Stimulated activated CD4-positive, alpha-beta T cell treated with anti-CD3 and anti-CD28 coated beads, Interleukin-15, amount 100 ng/mL, for 1 hour (primary cell): ENCODE measurements around the gene CELSR2.
A peak's percentile ranks its signal among the peaks of the same experiment; 100 is the strongest.

ENCODE experiments used
- DNase-seq, 2 donors: peaks; one replicate each; pipeline ENCODE4 v3.0.0-alpha.2; 2020; ENCODE audit warnings: low read depth in 1 of 2, low spot score in 1 of 2

The CELSR2 gene

DNA sequence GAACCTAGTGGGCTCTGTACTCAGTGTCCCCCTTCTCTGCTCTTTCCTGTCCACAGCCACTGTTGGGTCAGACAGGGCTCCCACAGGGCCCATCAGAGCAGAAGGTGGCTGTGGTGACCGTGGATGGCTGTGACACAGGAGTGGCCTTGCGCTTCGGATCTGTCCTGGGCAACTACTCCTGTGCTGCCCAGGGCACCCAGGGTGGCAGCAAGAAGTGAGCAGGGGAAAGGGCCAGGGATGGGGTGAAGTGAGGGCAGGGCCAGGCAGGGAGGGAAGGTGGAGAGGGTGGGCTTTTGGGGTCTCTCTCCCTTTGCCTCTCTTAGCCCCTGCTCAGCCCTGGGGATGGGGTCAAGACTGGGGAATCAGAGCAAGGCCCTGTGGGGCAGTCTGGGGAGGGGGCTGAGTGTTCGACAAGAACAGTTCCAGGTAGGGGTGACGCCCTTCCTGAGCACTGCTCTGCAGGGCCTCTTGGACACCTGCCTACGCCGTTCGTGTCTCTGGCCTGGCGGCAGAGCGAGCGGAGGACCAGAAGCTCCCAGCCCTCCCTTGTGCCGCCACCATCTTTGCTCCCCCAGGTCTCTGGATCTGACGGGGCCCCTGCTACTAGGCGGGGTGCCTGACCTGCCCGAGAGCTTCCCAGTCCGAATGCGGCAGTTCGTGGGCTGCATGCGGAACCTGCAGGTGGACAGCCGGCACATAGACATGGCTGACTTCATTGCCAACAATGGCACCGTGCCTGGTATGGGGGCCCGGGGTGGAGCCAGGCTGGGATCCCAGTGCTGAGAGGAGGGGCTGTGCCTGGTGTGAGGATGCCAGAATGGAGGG lies 13.1 kb downstream of the CELSR2 start:
- no peak for DNase-seq

DNA sequence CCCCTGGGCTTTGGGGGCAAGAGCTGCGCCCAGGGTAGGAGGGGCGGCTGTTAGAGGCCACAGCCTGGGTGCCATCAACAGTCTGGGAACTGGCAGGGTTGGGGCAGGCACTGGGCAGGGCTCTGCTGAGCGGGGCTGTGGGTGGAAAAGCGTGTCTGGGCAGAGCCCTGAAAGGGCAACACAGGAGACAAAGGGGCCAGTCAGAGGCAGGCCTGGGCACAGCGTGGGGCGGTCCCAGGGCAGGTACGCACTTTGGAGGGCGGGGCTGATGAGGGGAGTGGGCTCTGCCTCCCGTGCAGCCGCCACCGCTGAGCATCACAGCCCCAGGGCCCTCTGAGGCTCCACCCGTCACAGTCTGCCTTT lies 13.9 kb downstream of the CELSR2 start:
- DNase-seq, result no peak

DNA sequence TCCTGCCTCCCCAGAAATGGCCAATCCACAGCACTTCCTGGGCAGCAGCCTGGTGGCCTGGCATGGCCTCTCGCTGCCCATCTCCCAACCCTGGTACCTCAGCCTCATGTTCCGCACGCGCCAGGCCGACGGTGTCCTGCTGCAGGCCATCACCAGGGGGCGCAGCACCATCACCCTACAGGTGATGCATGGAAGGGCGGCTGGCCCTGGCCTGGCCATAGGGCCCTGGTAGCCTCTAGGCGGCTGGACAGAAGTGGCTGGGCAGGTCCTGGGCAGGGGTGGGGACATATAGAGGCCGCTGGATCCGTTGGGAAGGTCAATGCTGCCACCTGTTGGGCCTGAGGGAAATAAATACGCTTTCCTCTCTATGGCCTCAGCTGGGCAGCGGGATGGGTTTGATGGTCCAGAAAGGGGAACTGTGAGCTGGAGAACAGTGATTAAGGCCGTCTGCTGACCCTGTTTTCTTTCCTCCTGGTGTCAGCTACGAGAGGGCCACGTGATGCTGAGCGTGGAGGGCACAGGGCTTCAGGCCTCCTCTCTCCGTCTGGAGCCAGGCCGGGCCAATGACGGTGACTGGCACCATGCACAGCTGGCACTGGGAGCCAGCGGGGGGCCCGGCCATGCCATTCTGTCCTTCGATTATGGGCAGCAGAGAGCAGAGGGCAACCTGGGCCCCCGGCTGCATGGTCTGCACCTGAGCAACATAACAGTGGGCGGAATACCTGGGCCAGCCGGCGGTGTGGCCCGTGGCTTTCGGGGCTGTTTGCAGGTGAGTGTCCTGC lies 14.4 kb downstream of the CELSR2 start:
- peak; percentile 53 to 77 for DNase-seq

DNA sequence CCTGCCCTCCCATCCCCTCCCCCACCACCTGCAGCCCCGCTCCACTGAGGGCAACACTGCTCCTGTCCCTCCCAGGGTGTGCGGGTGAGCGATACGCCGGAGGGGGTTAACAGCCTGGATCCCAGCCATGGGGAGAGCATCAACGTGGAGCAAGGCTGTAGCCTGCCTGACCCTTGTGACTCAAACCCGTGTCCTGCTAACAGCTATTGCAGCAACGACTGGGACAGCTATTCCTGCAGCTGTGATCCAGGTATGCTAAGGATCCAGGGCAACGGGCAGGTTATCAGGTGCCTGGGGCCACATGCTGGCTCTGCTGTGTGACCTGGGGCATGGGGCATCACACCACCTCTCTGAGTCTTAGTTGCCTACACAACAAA lies 15.0 kb downstream of the CELSR2 start:
- no peak for DNase-seq

DNA sequence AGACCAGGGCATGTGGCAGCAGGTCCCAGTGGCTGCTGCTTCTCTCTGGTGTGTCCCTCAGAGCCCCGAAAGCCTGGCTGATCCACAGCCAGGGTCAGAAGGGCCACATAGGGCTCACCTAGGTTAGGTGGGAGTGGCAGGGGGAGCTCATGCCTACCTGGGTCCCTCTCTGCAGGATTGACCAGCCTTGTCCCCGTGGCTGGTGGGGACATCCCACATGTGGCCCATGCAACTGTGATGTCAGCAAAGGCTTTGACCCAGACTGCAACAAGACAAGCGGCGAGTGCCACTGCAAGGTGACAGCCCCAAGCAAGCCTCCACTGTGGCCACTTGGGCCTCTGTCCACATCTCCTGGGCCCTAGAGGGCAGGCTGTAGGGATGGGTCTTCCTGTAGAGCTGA lies 15.7 kb downstream of the CELSR2 start:
- no peak for DNase-seq

DNA sequence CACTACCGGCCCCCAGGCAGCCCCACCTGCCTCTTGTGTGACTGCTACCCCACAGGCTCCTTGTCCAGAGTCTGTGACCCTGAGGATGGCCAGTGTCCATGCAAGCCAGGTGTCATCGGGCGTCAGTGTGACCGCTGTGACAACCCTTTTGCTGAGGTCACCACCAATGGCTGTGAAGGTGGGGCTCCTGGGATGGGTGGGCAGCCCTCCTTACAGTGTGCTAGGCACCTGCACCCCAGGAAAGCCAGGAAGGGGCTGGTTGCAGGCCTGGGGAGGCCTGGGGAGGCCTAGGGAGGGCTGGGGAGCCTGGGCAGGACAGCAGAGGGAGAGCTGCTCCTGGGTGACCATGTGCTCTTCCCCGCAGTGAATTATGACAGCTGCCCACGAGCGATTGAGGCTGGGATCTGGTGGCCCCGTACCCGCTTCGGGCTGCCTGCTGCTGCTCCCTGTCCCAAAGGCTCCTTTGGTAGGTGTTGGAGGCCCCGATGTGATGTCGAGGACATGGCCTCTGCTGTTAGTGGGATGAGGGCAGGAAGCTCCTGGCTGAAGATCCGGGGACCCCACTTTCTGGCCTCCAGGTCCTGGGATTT lies 16.5 kb downstream of the CELSR2 start:
- no peak for DNase-seq

DNA sequence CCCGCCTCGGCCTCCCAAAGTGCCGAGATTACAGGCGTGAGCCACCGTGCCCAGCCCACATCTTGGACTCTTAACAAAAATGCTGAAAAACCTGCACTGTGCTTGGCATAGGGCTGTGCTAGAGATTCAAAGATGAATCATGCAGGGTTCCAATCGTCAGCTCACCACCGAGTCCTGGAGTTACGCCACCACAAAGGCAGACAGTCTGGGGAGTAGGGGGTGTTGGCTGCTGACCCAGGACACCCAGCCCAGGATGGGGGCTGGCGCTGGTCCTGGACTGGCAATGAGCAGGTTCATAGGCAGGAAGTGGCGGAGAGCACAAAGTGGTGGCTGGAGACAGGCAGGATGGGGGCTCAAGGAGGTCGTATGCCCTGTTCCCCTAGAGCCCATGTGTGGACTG lies 17.6 kb downstream of the CELSR2 start:
- DNase-seq, result no peak

DNA sequence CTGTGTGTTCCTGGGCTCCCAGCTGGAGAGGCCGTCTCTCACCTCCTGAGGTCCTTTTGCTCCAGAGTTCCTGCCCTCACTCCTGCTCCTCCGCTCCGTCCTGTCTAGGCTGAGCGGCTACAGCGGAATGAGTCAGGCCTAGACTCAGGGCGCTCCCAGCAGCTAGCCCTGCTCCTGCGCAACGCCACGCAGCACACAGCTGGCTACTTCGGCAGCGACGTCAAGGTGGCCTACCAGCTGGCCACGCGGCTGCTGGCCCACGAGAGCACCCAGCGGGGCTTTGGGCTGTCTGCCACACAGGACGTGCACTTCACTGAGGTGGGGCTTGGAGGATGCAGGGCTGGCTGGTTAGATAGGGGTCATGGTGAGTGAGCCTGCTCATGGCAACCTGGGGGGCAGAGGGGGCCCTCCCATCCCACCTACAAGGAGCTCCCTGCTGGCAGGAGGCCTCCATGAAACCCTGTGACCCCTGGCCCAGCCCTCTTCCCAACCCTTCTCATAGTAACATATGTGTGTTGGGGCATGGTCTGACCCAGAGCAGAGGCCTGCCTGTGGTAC lies 18.5 kb downstream of the CELSR2 start:
- no peak for DNase-seq

DNA sequence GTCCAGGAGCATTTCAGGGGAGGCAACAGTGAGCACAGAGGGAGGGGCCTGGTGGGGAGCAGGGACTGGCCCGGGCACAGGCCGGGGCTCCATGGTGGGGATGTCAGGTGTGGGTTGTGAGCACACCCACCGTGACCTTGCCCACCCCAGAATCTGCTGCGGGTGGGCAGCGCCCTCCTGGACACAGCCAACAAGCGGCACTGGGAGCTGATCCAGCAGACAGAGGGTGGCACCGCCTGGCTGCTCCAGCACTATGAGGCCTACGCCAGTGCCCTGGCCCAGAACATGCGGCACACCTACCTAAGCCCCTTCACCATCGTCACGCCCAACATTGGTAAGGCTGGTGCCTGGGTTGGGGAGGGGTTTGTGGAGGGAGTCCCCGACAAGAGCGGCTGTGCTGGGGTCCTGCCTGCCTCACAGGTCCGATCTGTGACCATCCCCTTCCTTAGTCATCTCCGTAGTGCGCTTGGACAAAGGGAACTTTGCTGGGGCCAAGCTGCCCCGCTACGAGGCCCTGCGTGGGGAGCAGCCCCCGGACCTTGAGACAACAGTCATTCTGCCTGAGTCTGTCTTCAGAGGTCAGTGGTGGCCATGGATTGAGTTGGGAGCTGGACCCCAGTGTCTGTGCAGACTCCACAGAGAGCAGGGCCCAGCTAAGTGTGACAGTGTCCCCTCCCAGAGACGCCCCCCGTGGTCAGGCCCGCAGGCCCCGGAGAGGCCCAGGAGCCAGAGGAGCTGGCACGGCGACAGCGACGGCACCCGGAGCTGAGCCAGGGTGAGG lies 19.3 kb downstream of the CELSR2 start:
- no peak for DNase-seq

DNA sequence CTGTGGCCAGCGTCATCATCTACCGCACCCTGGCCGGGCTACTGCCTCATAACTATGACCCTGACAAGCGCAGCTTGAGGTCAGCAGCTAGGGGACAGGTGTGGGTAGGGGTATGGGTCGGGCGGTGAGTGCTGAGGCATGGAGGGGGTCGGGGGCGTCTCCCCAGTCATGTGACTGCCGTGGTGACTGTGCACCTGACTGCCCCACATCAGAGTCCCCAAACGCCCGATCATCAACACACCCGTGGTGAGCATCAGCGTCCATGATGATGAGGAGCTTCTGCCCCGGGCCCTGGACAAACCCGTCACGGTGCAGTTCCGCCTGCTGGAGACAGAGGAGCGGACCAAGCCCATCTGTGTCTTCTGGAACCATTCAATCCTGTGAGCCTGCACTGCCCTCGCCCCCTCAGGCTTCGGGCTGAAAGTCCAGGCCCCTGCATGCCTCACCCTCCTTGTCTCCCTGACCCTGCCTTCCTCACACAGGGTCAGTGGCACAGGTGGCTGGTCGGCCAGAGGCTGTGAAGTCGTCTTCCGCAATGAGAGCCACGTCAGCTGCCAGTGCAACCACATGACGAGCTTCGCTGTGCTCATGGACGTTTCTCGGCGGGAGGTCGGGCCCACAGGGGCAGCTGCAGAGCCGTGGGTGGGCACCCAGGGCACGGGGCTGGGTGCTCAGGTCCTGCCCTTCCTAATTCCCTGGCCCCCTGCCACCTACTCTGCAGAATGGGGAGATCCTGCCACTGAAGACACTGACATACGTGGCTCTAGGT lies 20.1 kb downstream of the CELSR2 start:
- no peak for DNase-seq

DNA sequence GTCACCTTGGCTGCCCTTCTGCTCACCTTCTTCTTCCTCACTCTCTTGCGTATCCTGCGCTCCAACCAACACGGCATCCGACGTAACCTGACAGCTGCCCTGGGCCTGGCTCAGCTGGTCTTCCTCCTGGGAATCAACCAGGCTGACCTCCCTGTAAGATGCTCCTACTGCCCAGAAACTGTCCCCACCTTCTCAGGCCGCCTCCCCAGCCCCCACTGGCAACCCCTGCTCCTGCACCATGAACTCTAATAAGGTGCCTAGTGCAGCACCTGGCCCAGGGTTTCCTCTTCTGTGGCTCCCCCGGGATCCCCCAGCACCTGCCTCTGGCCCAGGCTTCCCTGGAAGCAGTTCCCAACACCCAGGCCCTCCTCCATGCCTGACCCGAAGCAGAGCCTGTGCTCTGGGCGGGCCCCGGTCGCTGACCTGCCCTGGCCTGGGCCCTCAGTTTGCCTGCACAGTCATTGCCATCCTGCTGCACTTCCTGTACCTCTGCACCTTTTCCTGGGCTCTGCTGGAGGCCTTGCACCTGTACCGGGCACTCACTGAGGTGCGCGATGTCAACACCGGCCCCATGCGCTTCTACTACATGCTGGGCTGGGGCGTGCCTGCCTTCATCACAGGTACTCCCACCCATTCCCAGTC lies 20.8 kb downstream of the CELSR2 start:
- no peak for DNase-seq

DNA sequence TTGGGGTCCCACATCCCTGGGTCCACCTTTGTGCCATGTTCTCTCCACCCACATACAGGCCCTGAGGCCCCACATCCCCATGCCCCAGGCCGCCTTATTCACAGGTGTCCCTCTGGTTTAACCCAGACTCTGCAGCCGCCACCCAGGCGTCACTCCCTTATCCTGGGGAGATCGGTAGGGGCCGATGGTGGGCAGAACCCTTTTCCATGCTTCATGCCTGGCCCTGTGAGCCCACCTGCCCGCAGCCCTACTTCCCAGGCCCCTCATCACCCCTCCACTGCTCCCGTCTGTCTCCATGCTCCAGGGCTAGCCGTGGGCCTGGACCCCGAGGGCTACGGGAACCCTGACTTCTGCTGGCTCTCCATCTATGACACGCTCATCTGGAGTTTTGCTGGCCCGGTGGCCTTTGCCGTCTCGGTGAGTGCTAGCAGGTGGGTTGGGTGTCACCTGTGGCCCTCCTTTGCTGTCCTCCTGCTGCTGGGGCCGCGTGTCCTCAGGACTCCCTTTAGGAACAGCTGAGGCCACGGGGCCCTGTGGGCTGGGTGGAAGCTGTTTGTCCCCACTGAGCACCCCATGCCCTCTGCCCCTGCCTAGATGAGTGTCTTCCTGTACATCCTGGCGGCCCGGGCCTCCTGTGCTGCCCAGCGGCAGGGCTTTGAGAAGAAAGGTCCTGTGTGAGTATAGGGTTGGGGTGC lies 21.4 kb downstream of the CELSR2 start:
- no peak for DNase-seq

DNA sequence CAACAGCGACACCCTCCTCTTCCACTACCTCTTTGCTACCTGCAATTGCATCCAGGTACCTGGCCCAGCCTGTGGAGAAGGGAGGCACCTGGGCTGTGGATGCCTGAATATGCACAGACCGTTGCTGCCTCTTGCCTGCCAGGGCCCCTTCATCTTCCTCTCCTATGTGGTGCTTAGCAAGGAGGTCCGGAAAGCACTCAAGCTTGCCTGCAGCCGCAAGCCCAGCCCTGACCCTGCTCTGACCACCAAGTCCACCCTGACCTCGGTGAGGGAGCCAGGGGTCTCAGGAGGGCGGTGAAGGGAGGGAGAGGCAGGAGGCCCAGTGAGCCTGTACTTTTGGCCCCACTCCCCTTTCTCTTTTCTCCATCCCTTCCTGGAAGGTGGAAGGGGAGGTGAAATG lies 22.1 kb downstream of the CELSR2 start:
- DNase-seq, result no peak

DNA sequence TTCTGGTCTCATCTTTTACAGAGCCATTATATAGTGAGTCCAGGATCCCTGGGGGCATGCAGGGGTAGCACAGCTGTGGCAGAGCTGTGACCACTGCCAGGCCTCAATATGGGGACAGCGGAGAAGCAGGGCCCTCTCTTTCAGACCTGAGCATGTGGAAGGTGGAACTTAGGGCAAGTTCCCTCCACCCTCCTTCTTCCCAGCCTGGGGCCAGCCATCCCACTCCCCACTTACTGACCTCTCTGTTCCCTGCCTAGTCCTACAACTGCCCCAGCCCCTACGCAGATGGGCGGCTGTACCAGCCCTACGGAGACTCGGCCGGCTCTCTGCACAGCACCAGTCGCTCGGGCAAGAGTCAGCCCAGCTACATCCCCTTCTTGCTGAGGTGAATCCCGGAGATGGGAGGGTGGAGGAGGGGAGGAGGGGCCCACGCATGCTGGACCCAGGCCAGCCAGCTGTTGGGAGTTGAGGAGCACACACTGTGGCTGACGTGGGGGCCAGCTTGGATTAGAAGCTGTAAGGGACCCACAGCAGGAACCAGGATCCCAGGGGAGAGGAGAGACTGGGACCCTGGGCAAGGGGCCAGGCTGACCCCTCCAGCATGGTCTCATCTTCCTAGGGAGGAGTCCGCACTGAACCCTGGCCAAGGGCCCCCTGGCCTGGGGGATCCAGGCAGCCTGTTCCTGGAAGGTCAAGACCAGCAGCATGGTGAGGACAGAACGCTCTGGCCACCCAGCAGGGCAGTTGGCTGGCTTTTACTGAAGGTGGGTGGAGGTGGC lies 22.9 kb downstream of the CELSR2 start:
- DNase-seq, result no peak

DNA sequence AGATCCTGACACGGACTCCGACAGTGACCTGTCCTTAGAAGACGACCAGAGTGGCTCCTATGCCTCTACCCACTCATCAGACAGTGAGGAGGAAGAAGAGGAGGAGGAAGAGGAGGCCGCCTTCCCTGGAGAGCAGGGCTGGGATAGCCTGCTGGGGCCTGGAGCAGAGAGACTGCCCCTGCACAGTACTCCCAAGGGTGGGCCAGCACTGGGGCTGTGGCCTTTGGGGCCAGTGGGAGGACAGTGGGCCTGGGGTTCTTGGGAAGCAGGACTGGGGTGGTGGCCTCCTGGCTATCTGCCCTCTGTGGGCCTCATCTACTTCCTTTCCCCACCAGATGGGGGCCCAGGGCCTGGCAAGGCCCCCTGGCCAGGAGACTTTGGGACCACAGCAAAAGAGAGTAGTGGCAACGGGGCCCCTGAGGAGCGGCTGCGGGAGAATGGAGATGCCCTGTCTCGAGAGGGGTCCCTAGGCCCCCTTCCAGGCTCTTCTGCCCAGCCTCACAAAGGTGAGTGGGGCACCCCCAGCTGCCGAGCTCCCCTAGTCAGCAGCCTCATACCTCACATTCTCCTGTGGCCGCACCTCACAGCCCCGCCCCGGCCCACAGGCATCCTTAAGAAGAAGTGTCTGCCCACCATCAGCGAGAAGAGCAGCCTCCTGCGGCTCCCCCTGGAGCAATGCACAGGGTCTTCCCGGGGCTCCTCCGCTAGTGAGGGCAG lies 23.6 kb downstream of the CELSR2 start:
- no peak for DNase-seq

DNA sequence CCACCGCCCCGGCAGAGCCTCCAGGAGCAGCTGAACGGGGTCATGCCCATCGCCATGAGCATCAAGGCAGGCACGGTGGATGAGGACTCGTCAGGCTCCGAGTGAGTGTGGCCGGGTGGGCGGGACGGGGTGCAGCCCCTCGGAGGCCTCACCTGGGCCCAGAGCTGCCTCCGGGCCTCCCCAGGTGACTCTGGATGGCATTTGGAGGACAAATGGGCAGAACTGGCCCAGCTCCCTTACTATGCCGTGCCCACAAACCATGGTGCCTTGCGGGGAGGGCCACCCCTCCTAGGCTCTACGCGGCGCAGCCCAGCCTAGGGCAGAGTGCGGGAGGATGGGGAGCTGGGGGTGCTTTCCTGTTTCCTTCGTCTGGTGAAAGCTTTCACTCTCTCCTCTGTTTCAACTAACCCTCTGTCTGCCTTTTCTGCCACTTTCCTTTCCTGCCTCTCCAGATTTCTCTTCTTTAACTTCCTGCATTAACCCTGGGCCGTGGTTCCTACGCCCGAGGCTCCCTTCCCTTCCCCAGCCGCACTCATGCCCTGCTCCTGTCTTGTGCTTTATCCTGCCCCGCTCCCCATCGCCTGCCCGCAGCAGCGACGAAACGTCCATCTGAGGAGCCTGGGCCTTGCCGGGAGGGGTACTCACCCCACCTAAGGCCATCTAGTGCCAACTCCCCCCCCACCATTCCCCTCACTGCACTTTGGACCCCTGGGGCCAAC lies 24.4 kb downstream of the CELSR2 start:
- DNase-seq, result no peak
